Measurements from ENCODE around the gene DNAJA1.

Gene DNAJA1

GRCh38 chr9:33029231-33029786 is 4.2 kb downstream of the DNAJA1 start:
- DNase-seq = no peak

- DNase-seq = no peak
Observed at GRCh38 chr9:33030285-33030684, 5.2 kb downstream of the DNAJA1 start.

- DNase-seq = no peak
Observed at GRCh38 chr9:33032292-33032691, 7.2 kb downstream of the DNAJA1 start.

- DNase-seq = no peak
Observed at GRCh38 chr9:33032865-33033264, 7.8 kb downstream of the DNAJA1 start.

- DNase-seq = no peak
Observed at GRCh38 chr9:33040792-33041431, 15.8 kb downstream of the DNAJA1 start.

- no peak for DNase-seq
Observed at GRCh38 chr9:33041432-33042188, 16.5 kb downstream of the DNAJA1 start.

GRCh38 chr9:33042473-33042872 is 17.4 kb downstream of the DNAJA1 start:
- no peak for DNase-seq

- DNase-seq = no peak
Observed at GRCh38 chr9:33043671-33044070, 18.6 kb downstream of the DNAJA1 start.

GRCh38 chr9:33044162-33044673 is 19.1 kb downstream of the DNAJA1 start:
- DNase-seq = peak; percentile 84

GRCh38 chr9:33044677-33045282 is 19.7 kb downstream of the DNAJA1 start:
- no peak for DNase-seq

- no peak for DNase-seq
Observed at GRCh38 chr9:33046061-33046460, 21.0 kb downstream of the DNAJA1 start.

GRCh38 chr9:33048054-33048465 is 23.0 kb downstream of the DNAJA1 start:
- no peak for DNase-seq

- no peak for DNase-seq
Observed at GRCh38 chr9:33049680-33050361, 24.7 kb downstream of the DNAJA1 start.

- no peak for DNase-seq
Observed at GRCh38 chr9:33051144-33051543, 26.1 kb downstream of the DNAJA1 start.

GRCh38 chr9:33065157-33066076 is 40.3 kb downstream of the DNAJA1 start:
- no peak for DNase-seq

GRCh38 chr9:33068991-33069390 is 43.9 kb downstream of the DNAJA1 start:
- no peak for DNase-seq

- peak; percentile 98 for DNase-seq
Observed at GRCh38 chr9:33076046-33077004, 51.3 kb downstream of the DNAJA1 start, which contains the start of gene SMU1. Gene SMU1 (minus strand): TSS chr9:33076674. CDS start chr9:33076608, 66 bp downstream.

GRCh38 chr9:33080534-33080933 is 55.5 kb downstream of the DNAJA1 start:
- no peak for DNase-seq

GRCh38 chr9:33081128-33081851 is 56.2 kb downstream of the DNAJA1 start:
- DNase-seq = peak; percentile 82

GRCh38 chr9:33082128-33082527 is 57.1 kb downstream of the DNAJA1 start:
- no peak for DNase-seq
